T-helper 2 cell (primary cell): ENCODE data around the gene AHCY.
A peak's percentile ranks its signal among the peaks of the same experiment; 100 is the strongest.
"Not testable (repeated sequence)": the region's sequence is repeated elsewhere in the genome, so short reads cannot be mapped to it uniquely, and the experiment has no call there.

ENCODE experiments used
- DNase-seq, 5 experiments: peaks; one replicate each; pipeline versions ENCODE4 v3.0.0 to v3.0.0-alpha.2; 2012 to 2022
- total RNA-seq, 2 donors: gene quantifications; one replicate each; lab custom pipeline; 2026; lab: John Stamatoyannopoulos, UW

The AHCY gene
- total RNA-seq: 17.5 to 21.3 reads per million in 2 donors

GRCh38 chr20:34302723-34303533 is at the start of gene AHCY:
AHCY (minus strand) TSS chr20:34303355; CDS start chr20:34303270, 85 bp downstream.
- DNase-seq: peak; percentile 86 to 95 (median 90)

- peak in 2 of 5 experiments; percentile 35 to 62 for DNase-seq
Measured at GRCh38 chr20:34350095-34350494, 46.9 kb upstream of the AHCY start.

GRCh38 chr20:34347571-34347970 is 44.4 kb upstream of the AHCY start:
- DNase-seq: no peak

GRCh38 chr20:34346533-34346865 is 43.3 kb upstream of the AHCY start:
- not testable (repeated sequence) for DNase-seq

- DNase-seq: not testable (repeated sequence)
Measured at GRCh38 chr20:34345839-34346532, 42.8 kb upstream of the AHCY start.

GRCh38 chr20:34345402-34345736 is 42.2 kb upstream of the AHCY start:
- no peak for DNase-seq

GRCh38 chr20:34344238-34344637 is 41.1 kb upstream of the AHCY start:
- DNase-seq: no peak

GRCh38 chr20:34343458-34344211 is 40.5 kb upstream of the AHCY start:
- DNase-seq: no peak

GRCh38 chr20:34341199-34341598 is 38.0 kb upstream of the AHCY start:
- DNase-seq: not testable (repeated sequence)

GRCh38 chr20:34340726-34341125 is 37.6 kb upstream of the AHCY start:
- not testable (repeated sequence) for DNase-seq

- peak in 1 of 5 experiments; percentile 58 for DNase-seq
Measured at GRCh38 chr20:34337982-34338726, 35.0 kb upstream of the AHCY start.

GRCh38 chr20:34337544-34337943 is 34.4 kb upstream of the AHCY start:
- no peak for DNase-seq

GRCh38 chr20:34334654-34335407 is 31.7 kb upstream of the AHCY start:
- DNase-seq: no peak

GRCh38 chr20:34333786-34334185 is 30.6 kb upstream of the AHCY start:
- no peak for DNase-seq

GRCh38 chr20:34332262-34332920 is 29.2 kb upstream of the AHCY start:
- DNase-seq: no peak

- DNase-seq: no peak
Measured at GRCh38 chr20:34331838-34332237, 28.7 kb upstream of the AHCY start.

GRCh38 chr20:34330861-34331544 is 27.8 kb upstream of the AHCY start:
- not testable (repeated sequence) for DNase-seq

GRCh38 chr20:34328928-34329677 is 25.9 kb upstream of the AHCY start:
- no peak for DNase-seq

GRCh38 chr20:34328207-34328606 is 25.1 kb upstream of the AHCY start:
- DNase-seq: not testable (repeated sequence)

- peak in 1 of 5 experiments; percentile 62 for DNase-seq
Measured at GRCh38 chr20:34324541-34324940, 21.4 kb upstream of the AHCY start.
